A549 (cell line): Measurements from ENCODE around the gene EAPP. TPM values are rescaled to one million over a fixed set of nuclear protein-coding genes. Genes with fewer than 3 reads are reported as not detected.

Source experiments
- ATAC-seq, 2 experiments: fragments of 200-7000 bp in 1 of 2; fragments of >200 bp in 1 of 2; cut with Nextera tagmentation in 1 of 2; cut with Tn5 transposase in 1 of 2; 3 replicates each; pipeline versions ENCODE4 v1.8.0 to v1.9.1; 2018 to 2020; ENCODE audit warnings: mild to moderate bottlenecking in 1 of 2, moderate library complexity in 1 of 2
- CTCF ChIA-PET: fragments of 300-600 bp; sonication (Branson Sonifier 250); formaldehyde crosslinking; extraction: SDS; loops from one replicate; lab custom pipeline; 2021; ENCODE audit warnings: antibody characterized with exemption, inconsistent platforms; lab: Yijun Ruan, JAX
- POLR2A ChIA-PET: fragments of 350-600 bp; formaldehyde crosslinking; extraction: SDS; loops from one replicate; lab custom pipeline; 2021; ENCODE audit warnings: antibody characterized with exemption, inconsistent platforms; lab: Yijun Ruan, JAX
- DNase-seq, 2 experiments: peaks; one replicate each; pipeline versions ENCODE4 v3.0.0 to v3.0.0-alpha.2; 2011 to 2016; ENCODE audit warnings: low read depth in 1 of 2, low spot score in 1 of 2
- FAIRE-seq: peaks from 2 replicates; lab custom pipeline; 2011; peaks lifted over from hg19 to GRCh38; lab: Jason Lieb, UNC
- H3K27ac ChIP-seq, 2 experiments: fragments of >200 bp; sonication (Bioruptor Twin); formaldehyde crosslinking; 3 replicates each; pipeline ENCODE4 v1.5.1; 2016 to 2017
- H3K4me1 ChIP-seq: fragments of >200 bp; sonication (Bioruptor Twin); formaldehyde crosslinking; 3 replicates; pipeline ENCODE4 v1.6.1; 2016
- H3K4me2 ChIP-seq: fragments of >200 bp; sonication (Bioruptor Twin); formaldehyde crosslinking; 3 replicates; pipeline ENCODE4 v1.6.1; 2016
- H3K4me3 ChIP-seq: fragments of >200 bp; sonication (Bioruptor Twin); formaldehyde crosslinking; 3 replicates; pipeline ENCODE4 v1.5.1; 2016
- H3K9me3 ChIP-seq: fragments of >200 bp; sonication (Bioruptor Twin); formaldehyde crosslinking; 3 replicates; pipeline ENCODE4 v1.6.1; 2016
- ATOH8 ChIP-seq: fragments of 250-450 bp; sonication (Bioruptor Pico); IDR thresholded peaks from 2 replicates; pipeline ENCODE4 v1.5.0; 2020; ENCODE audit warnings: low read depth, mild to moderate bottlenecking, moderate library complexity
- BHLHE40 ChIP-seq: IDR thresholded peaks from 2 replicates; pipeline ENCODE4 v1.6.1; 2012; ENCODE audit warnings: low read depth, low read length, inconsistent platforms
- CBX2 ChIP-seq: fragments of 200-600 bp; sonication (generic); IDR thresholded peaks from 2 replicates; pipeline ENCODE4 v1.6.1; 2016; ENCODE audit warnings: low read depth, mild to moderate bottlenecking, borderline replicate concordance
- CHD2 ChIP-seq: fragments of 150-350 bp; IDR thresholded peaks from 2 replicates; pipeline ENCODE4 v1.6.1; 2014; ENCODE audit warnings: low read length; ENCODE audit not compliant: partially characterized antibody
- CHD4 ChIP-seq: fragments of 200-600 bp; sonication (generic); IDR thresholded peaks from 2 replicates; pipeline ENCODE4 v1.6.1; 2016; ENCODE audit warnings: antibody characterized with exemption, mild to moderate bottlenecking, borderline replicate concordance
- E2F6 ChIP-seq: IDR thresholded peaks from 2 replicates; pipeline ENCODE4 v1.6.1; 2012; ENCODE audit warnings: low read depth, borderline replicate concordance
- ELK1 ChIP-seq: fragments of 150-350 bp; IDR thresholded peaks from 2 replicates; pipeline ENCODE4 v1.6.1; 2014; ENCODE audit warnings: low read depth, mild to moderate bottlenecking, low read length
- ESRRA ChIP-seq: fragments of 150-350 bp; IDR thresholded peaks from 2 replicates; pipeline ENCODE4 v1.6.1; 2014; ENCODE audit warnings: mild to moderate bottlenecking, low read length, borderline replicate concordance
- FOSL2 ChIP-seq, 2 experiments: fragments of 450-650 bp in 1 of 2; fragments of >200 bp in 1 of 2; sonication (Bioruptor Twin) in 1 of 2; formaldehyde crosslinking; IDR thresholded peaks; 2 replicates each; pipeline versions ENCODE4 v1.5.0 to v1.6.1; 2016 to 2020; ENCODE audit warnings: mild to moderate bottlenecking in 1 of 2, moderate library complexity in 1 of 2
- FOXS1 ChIP-seq: fragments of 250-450 bp; sonication (Bioruptor Pico); IDR thresholded peaks from 2 replicates; pipeline ENCODE4 v1.5.0; 2020; ENCODE audit warnings: mild to moderate bottlenecking, moderate library complexity
- GATA3 ChIP-seq: IDR thresholded peaks from 2 replicates; pipeline ENCODE4 v1.6.1; 2012; ENCODE audit warnings: borderline replicate concordance
- HDAC2 ChIP-seq: fragments of 200-600 bp; sonication (generic); IDR thresholded peaks from 2 replicates; pipeline ENCODE4 v1.6.1; 2016
- HEYL ChIP-seq: fragments of 250-450 bp; sonication (Bioruptor Pico); IDR thresholded peaks from 2 replicates; pipeline ENCODE4 v1.8.0; 2021; ENCODE audit warnings: mild to moderate bottlenecking, moderate library complexity
- HOXA7 ChIP-seq: fragments of 250-450 bp; sonication (Bioruptor Pico); IDR thresholded peaks from 2 replicates; pipeline ENCODE4 v1.5.0; 2020; ENCODE audit warnings: mild to moderate bottlenecking, moderate library complexity
- JUN ChIP-seq, 2 experiments: fragments of >200 bp; sonication (Bioruptor Twin); formaldehyde crosslinking; IDR thresholded peaks; 2 replicates in 1 of 2; 3 replicates in 1 of 2; pipeline ENCODE4 v1.6.1; 2016 to 2017
- JUNB ChIP-seq: fragments of >200 bp; sonication (Bioruptor Twin); formaldehyde crosslinking; IDR thresholded peaks from 2 replicates; pipeline ENCODE4 v1.6.1; 2016
- KDM1A ChIP-seq: fragments of 200-600 bp; sonication (generic); IDR thresholded peaks from 2 replicates; pipeline ENCODE4 v1.6.1; 2016; ENCODE audit warnings: low read depth, mild to moderate bottlenecking
- KDM5A ChIP-seq: fragments of 200-600 bp; sonication (generic); IDR thresholded peaks from 2 replicates; pipeline ENCODE4 v1.6.1; 2016; ENCODE audit warnings: antibody characterized with exemption, mild to moderate bottlenecking
- MAX ChIP-seq: IDR thresholded peaks from 2 replicates; pipeline ENCODE4 v1.6.1; 2012
- NFE2L2 ChIP-seq: fragments of 150-350 bp; conservative IDR thresholded peaks from 2 replicates; pipeline ENCODE4 v1.6.1; 2014; ENCODE audit warnings: low read length
- PHF8 ChIP-seq: fragments of 200-600 bp; sonication (generic); IDR thresholded peaks from 2 replicates; pipeline ENCODE4 v1.6.1; 2016; ENCODE audit warnings: low read depth, mild to moderate bottlenecking, antibody characterized with exemption, moderate library complexity, borderline replicate concordance
- RARB ChIP-seq: fragments of 250-450 bp; sonication (Bioruptor Pico); IDR thresholded peaks from 2 replicates; pipeline ENCODE4 v1.8.0; 2021; ENCODE audit warnings: mild to moderate bottlenecking, moderate library complexity
- RCOR1 ChIP-seq: fragments of 150-350 bp; IDR thresholded peaks from 2 replicates; pipeline ENCODE4 v1.6.1; 2014; ENCODE audit warnings: antibody characterized with exemption, low read length, low read depth
- TFCP2L1 ChIP-seq: fragments of 250-450 bp; sonication (Bioruptor Pico); IDR thresholded peaks from 2 replicates; pipeline ENCODE4 v1.5.0; 2021; ENCODE audit warnings: mild to moderate bottlenecking
- ZC3H11A ChIP-seq: fragments of 450-650 bp; IDR thresholded peaks from 2 replicates; pipeline ENCODE4 v1.6.1; 2014; ENCODE audit warnings: antibody characterized with exemption, mild to moderate bottlenecking
- ZSCAN20 ChIP-seq: fragments of 250-450 bp; sonication (Bioruptor Pico); IDR thresholded peaks from 2 replicates; pipeline ENCODE4 v1.8.0; 2022; ENCODE audit warnings: mild to moderate bottlenecking, moderate library complexity
- WGBS: methylation state at CpG from one replicate; pipeline ENCODE4 v1.1.6; 2017; ENCODE audit errors: missing lambda C conversion rate; 5-methylcytosine and 5-hydroxymethylcytosine counted together
- polyA plus RNA-seq, 4 experiments: library from polyadenylated mRNA; depleted of rRNA in 3 of 4; stranded (reverse); fragments of >200 nt; fragmentation: RNase III in 1 of 4; extraction: RNeasy Plus Mini Kit Qiagen cat#74134 plus additional on column Dnase treatment in 1 of 4; gene quantifications; 2 replicates in 3 of 4; 3 replicates in 1 of 4; pipeline ENCODE4 v1.2.3, GENCODE V29; 2011 to 2017
- TF ChIP-seq, protein P1 (sequence below): fragments of >200 bp; sonication (Bioruptor Twin); formaldehyde crosslinking; IDR thresholded peaks from 3 replicates; pipeline ENCODE4 v1.6.1; 2016
- TF ChIP-seq, protein P2 (sequence below): fragments of 250-450 bp; sonication (Bioruptor Pico); IDR thresholded peaks from 2 replicates; pipeline ENCODE4 v1.5.0; 2021; ENCODE audit warnings: mild to moderate bottlenecking, moderate library complexity, borderline replicate concordance
- TF ChIP-seq, protein P3 (sequence below): fragments of >200 bp; sonication (Bioruptor Twin); formaldehyde crosslinking; IDR thresholded peaks from 2 replicates; pipeline ENCODE4 v1.6.1; 2016

Gene EAPP
- polyA plus RNA-seq, 2 of the 4 experiments (the other 2 are of a cell fraction), result 44.6 to 93.0 TPM

DNA sequence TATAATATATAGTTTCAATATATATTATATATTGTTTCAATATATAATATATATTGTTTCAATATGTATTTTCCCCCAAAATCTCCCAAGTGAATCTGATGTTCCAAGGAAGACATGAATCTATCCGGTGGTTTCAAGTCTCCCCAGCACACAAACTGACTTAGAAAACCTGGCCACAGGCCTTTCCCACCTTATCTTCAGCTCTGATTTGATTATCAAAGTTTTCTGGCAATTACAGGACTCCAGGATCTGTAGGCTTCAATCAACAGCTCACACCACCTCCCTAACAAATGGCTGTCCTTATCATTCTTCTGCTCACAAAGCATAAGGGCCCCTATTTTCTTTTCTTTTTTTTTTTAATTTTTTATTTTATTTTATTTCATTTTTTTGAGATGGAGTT is 54.8 kb downstream of the EAPP start:
- ATAC-seq (no peak), DNase-seq (no peak), FAIRE-seq (no peak)
- H3K4me1 ChIP-seq, result peaks cover 4% of the 10 kb centered on the region; the same call in 1 of the 3 replicates
- 73% methylated on average over 1 of the region's 1 CpG for WGBS
- TF ChIP-seq FOXS1 (CRISPR knock-in tag), result no peak
- TF ChIP-seq ATOH8 (CRISPR knock-in tag), result no peak
- no peak for TF ChIP-seq ZSCAN20 (CRISPR knock-in tag)
- no peak for TF ChIP-seq CBX2
- TF ChIP-seq RARB, result no peak
- TF ChIP-seq HDAC2, result no peak
- TF ChIP-seq GATA3, result no peak
- no peak for TF ChIP-seq MAX
- no peak overlapping the region for H3K4me2 ChIP-seq
- ChIA-PET POLR2A (interaction anchor here (0.6 kb wide), 1 partner anchor 1322 kb away, joined by 10 read pairs; no protein-coding TSS in a partner anchor), CTCF (no interaction called here)
- H3K9me3 ChIP-seq, result no peaks in the 10 kb centered on the region
- no peak overlapping the region for H3K4me3 ChIP-seq
- H3K27ac ChIP-seq, result no peak overlapping the region

- ChIA-PET POLR2A (no interaction called here), CTCF (interaction anchor here (0.6 to 1.4 kb wide), 3 partner anchors 14 to 530 kb away, joined by 3 to 6 read pairs (median 4); no protein-coding TSS in a partner anchor)
- 96% methylated on average over 2 of the region's 2 CpGs for WGBS
- Histone ChIP-seq H3K9me3 (no peaks in the 10 kb centered on the region), H3K4me2 (no peak overlapping the region), H3K27ac (no peak overlapping the region; a peak in 1 of 6 replicates), H3K4me3 (no peak overlapping the region), H3K4me1 (no peaks in the 10 kb centered on the region)
- FAIRE-seq, result no peak
- DNase-seq, result no peak
- ATAC-seq, result no peak
- TF ChIP-seq JUNB (no peak), CBX2 (no peak), CHD2 (no peak), NFE2L2 (no peak), GATA3 (no peak), HOXA7 (CRISPR knock-in tag) (no peak), ELK1 (no peak), E2F6 (no peak), TFCP2L1 (CRISPR knock-in tag) (no peak), CHD4 (no peak), KDM5A (no peak), ZC3H11A (no peak), JUN (IDR thresholded peaks at IDR 0.05) (no peak), PHF8 (no peak), ESRRA (no peak)
Observed at GRCh38 chr14:34482463-34482862, 57.0 kb downstream of the EAPP start.

GRCh38 chr14:34479694-34480093 is 59.8 kb downstream of the EAPP start:
- Histone ChIP-seq H3K4me2 (no peak overlapping the region), H3K9me3 (no peaks in the 10 kb centered on the region), H3K4me3 (no peak overlapping the region), H3K27ac (no peak overlapping the region), H3K4me1 (no peaks in the 10 kb centered on the region)
- POLR2A ChIA-PET, result no interaction called here
- DNase-seq (no peak), ATAC-seq (no peak), FAIRE-seq (no peak)
- CTCF ChIA-PET, result interaction anchor here (1.9 kb wide), 1 partner anchor 156 kb away, joined by 5 read pairs; no protein-coding TSS in a partner anchor
- 81% methylated on average over 4 of the region's 4 CpGs for WGBS
- no peak for TF ChIP-seq CHD4
- TF ChIP-seq, protein P1, sequence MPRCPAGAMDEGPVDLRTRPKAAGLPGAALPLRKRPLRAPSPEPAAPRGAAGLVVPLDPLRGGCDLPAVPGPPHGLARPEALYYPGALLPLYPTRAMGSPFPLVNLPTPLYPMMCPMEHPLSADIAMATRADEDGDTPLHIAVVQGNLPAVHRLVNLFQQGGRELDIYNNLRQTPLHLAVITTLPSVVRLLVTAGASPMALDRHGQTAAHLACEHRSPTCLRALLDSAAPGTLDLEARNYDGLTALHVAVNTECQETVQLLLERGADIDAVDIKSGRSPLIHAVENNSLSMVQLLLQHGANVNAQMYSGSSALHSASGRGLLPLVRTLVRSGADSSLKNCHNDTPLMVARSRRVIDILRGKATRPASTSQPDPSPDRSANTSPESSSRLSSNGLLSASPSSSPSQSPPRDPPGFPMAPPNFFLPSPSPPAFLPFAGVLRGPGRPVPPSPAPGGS, result no peak
- TF ChIP-seq, protein P2, sequence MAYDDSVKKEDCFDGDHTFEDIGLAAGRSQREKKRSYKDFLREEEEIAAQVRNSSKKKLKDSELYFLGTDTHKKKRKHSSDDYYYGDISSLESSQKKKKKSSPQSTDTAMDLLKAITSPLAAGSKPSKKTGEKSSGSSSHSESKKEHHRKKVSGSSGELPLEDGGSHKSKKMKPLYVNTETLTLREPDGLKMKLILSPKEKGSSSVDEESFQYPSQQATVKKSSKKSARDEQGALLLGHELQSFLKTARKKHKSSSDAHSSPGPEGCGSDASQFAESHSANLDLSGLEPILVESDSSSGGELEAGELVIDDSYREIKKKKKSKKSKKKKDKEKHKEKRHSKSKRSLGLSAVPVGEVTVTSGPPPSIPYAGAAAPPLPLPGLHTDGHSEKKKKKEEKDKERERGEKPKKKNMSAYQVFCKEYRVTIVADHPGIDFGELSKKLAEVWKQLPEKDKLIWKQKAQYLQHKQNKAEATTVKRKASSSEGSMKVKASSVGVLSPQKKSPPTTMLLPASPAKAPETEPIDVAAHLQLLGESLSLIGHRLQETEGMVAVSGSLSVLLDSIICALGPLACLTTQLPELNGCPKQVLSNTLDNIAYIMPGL (CRISPR knock-in tag), result no peak
- no peak for TF ChIP-seq KDM1A
- no peak for TF ChIP-seq JUNB
- TF ChIP-seq CHD2, result no peak
- no peak for TF ChIP-seq FOSL2 (IDR thresholded peaks at IDR 0.05)
- TF ChIP-seq FOSL2 (CRISPR knock-in tag; IDR thresholded peaks at IDR 0.05), result no peak
- TF ChIP-seq HEYL, result no peak
- TF ChIP-seq, protein P3, sequence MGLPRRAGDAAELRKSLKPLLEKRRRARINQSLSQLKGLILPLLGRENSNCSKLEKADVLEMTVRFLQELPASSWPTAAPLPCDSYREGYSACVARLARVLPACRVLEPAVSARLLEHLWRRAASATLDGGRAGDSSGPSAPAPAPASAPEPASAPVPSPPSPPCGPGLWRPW, result no peak
- TF ChIP-seq RCOR1, result no peak
- TF ChIP-seq NFE2L2, result no peak
- TF ChIP-seq BHLHE40, result no peak
